GM18511 (cell line): Measurements from ENCODE around the gene TEN1.
A peak's percentile ranks its signal among the peaks of the same experiment; 100 is the strongest.
"Not testable (repeated sequence)": the region's sequence is repeated elsewhere in the genome, so short reads cannot be mapped to it uniquely, and the experiment has no call there.

ENCODE experiments used
- ATAC-seq: cut with Tn5 transposase; IDR thresholded peaks from one replicate; pipeline ENCODE4 v1.9.1; 2021; ENCODE audit warnings: mild to moderate bottlenecking, moderate library complexity; ENCODE audit not compliant: unreplicated experiment

The TEN1 gene, protein sequence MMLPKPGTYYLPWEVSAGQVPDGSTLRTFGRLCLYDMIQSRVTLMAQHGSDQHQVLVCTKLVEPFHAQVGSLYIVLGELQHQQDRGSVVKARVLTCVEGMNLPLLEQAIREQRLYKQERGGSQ

DNA sequence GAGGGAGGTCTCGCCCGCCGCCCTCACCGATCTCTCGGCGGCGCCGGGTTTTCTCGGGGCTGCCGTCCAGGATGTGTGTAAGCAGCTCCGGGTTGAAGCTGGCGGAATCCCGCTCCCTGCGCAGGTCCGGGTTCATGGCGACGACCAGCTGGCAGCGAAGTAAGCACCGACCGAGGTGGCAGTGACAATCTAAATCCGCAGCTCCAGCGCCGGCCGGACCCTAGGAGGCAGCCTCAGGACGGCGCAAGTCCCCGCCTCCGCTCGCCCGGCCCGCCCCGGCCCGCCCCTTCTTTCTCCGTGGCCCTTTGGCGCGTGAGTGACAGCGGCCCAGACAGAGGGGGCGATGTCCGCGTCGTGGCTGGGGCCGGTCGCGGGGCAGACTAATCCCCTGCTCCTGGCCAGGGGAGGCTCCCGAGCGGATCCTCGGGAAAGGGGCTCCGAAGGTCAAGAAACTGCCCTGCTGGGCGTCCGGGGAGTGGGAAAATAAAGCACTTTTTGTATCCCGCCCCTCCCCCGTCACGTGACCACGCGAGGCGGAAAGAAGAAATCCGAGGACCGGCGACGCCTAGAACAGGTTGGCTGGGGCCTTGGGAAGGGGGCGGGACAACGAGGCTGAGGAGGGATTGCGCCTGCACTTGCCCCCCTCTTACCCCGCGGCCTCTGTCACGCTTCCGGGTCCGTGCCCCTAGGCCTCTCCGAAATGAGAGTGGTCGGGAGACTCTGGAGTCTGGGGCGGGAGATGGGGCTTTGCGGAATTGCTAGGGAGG, at the start of gene TEN1, which contains the start of gene ACOX1:
TEN1 (plus strand) TSS at position 303 of the 767 bp plus-strand sequence. CDS start 6,953 bp downstream, outside the sequence.
ACOX1 (minus strand) TSS at position 229 of the 767 bp plus-strand sequence; CDS start at position 136, 93 bp downstream.
- peak; percentile 90 for ATAC-seq

- no peak for ATAC-seq
These were observed 48.0 kb upstream of the TEN1 start for GRCh38 chr17:75931062-75931461.

- ATAC-seq: no peak
These were observed 46.2 kb upstream of the TEN1 start for GRCh38 chr17:75932852-75933251.

DNA sequence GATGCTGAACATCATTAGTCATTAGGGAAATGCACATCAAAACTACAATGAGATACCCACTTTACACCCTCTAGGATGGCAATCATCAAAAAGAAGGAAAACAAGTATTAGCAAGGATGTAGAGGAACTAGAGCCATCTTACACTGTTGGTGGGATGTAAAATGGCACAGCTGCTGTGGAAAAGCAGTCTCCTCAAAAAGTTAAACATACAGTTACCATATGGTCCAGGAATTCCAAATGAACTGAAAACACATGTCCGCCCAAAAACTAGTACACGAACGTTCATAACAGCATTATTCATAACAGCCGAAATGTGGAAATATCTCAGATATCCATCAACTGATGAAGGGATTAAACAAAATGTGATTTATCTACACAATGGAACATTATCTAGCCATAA, 45.2 kb upstream of the TEN1 start:
- ATAC-seq: no peak

DNA sequence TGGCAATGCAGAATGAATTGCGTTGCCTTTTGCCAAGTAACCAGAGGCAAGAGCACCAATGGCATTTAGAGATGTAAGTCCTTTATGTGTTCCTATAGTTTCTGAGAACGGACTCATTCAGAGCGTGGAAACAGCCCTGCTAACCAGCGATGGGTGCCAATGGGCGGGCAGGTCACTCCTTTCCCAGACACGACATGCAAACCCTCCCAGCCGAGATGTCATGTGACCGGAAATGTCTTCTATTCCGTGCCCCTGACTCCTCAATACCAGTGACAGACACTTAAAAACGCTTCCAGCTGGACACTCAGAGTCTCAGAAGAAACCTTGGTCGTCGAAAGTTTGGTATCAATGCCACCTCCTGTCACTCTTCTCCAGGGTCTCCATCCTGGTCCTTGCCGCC, 41.4 kb upstream of the TEN1 start:
- ATAC-seq: no peak

- ATAC-seq: peak; percentile 97
These were observed 38.2 kb upstream of the TEN1 start, which contains the start of gene FBF1 for GRCh38 chr17:75940727-75941441. FBF1 (minus strand) TSS chr17:75941042; CDS start chr17:75938149, 2,893 bp downstream.

DNA sequence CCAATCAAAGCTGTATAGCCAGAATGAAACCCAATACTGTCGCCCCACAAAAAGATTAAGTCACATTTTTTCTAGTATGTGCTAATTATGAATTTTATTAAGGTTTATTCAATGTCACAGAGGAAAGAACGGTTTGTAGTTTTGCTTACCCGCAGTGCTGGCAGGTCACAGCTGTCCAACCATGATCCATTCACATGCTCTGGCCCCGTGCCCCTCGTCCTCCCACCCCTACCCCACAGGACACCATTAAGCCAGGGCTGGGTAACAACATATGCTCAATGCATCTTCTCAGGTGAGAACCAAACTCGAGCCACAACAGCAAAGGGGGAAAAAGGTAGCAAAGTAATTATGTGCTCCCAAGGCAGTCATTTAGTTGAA, 37.6 kb upstream of the TEN1 start:
- ATAC-seq: no peak

GRCh38 chr17:75942473-75942872, 36.6 kb upstream of the TEN1 start:
- ATAC-seq: no peak

DNA sequence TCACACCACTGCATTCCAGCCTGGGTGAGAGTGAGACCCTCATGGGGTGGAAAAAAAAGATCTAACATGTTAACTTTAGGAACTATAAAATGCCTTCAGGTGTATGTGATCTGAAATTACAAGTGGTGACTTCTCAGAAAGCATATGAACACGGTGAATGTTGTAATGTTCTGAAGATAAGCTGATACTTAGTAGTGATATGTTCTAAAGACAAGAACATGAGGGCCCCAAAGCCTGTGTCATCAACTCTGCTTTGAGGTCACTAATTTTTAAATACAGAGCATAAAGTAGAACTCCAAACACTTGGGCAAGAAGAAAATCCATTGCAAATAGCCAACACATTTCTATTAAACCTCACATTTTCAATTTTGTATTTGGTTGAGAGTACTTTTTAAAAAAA, 35.5 kb upstream of the TEN1 start:
- no peak for ATAC-seq

DNA sequence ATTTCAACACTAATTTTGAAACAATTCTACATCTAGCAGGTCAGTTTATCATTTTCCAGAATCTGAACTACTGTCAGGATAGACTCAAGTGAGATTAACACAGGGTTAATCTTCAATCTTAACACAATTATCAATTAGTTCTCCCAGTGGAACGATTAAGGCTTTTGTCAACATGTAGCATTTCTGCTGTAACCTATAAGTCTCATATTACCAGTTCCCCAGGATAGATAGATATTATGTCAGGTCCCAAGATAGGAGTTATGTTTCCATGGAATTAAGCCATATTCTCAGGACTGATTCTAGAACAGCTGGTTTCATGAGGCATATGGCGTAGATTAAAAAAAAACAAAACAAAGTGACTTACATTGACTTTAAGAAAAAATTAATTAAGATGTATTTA, 33.8 kb upstream of the TEN1 start:
- no peak for ATAC-seq

DNA sequence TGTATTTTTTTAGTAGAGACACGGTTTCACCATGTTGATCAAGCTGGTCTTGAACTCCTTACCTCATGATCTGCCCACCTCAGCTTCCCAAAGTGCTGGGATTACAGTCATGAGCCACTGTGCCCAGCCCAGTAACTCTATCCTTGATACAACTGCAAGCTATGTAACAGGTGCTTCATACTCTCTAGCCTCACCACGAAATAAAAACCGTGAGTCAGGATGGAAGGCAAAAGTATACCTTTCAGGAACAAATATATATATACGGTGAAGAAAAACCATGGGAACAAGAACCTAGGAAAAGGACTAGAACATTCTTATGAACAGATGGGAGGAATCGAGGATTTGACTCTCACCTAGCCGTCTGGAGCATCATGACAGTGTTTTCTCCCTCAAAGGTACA, 28.6 kb upstream of the TEN1 start:
- no peak for ATAC-seq

- ATAC-seq: no peak
These were observed 28.0 kb upstream of the TEN1 start for GRCh38 chr17:75950855-75951554.

- ATAC-seq: no peak
These were observed 19.8 kb upstream of the TEN1 start for GRCh38 chr17:75959051-75959838.

GRCh38 chr17:75959839-75960511, 19.1 kb upstream of the TEN1 start:
- ATAC-seq: no peak

DNA sequence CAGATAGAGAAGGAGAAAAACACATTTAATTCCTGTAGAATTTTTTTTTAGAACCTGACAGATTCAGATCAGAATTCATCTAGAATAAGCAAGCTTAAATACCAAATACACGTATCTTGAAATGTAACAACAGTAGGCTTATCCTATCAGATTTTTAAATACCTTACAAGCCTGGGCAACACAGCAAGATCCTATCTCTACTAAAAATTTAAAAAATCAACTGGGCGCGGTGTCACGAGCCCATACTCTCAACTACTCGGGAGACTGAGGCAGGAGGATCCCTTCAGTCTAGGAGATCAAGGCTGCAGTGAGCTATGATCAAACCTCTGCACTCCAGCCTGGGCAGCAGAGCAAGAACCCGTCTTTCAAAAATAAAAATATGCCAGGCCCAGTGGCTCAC, 13.6 kb upstream of the TEN1 start:
- no peak for ATAC-seq

DNA sequence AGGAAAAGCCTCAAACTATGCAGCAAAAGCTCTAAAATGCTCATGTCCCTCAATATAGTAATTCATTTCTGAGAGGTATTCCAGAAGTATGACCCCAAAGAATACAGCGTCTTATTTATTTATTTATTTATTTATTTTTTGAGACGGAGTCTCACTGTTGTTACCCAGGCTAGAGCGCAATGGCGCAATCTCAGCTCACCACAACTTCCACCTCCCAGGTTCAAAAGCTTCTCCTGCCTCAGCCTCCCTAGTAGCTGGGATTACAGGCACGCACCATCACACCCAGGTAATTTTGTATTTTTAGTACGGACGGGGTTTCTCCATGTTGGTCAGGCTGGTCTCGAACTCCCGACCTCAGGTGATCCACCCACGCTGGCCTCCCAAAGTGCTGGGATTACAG, 10.0 kb upstream of the TEN1 start:
- ATAC-seq: not testable (repeated sequence)

- no peak for ATAC-seq
These were observed 9.0 kb upstream of the TEN1 start for GRCh38 chr17:75970011-75970523.

DNA sequence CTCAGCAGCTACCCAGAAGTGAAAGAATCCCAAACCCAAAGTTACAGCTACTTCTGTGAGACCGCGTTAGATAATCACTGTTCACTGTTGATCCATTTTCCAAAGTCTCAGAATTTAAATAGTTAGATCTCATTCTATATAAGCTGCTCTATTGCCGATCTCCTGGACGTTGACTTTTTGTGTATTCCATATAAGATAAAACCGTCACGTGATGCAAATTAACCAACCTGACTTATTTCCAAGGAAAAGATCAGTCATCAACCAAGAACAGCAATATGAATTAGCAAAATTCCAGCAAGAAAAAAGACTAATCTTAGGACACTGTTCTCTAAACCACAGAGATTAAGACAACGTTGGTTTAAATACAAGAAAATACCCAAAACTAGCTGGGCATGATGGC, 8.4 kb upstream of the TEN1 start:
- ATAC-seq: no peak

GRCh38 chr17:75975187-75975586, 3.9 kb upstream of the TEN1 start:
- ATAC-seq: not testable (repeated sequence)

DNA sequence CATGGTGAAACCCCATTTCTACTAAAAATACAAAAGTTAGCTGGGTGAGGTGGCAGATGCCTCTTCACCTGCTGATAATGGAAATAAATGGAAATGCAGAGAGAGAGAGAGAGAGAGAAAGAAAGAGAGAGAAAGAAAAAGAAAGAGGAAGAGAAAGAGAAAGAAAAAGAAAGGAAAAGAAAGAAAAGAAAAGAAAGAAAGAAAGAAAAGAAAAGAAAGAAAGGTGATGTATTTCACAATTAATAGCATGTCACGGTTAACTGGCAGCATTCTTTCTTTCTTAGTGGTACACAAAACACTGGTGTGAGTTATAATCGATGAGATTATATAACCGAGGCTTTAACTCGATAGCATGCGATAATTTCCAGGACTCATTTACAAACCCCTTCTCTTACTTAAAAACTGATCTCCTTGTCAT, 3.3 kb upstream of the TEN1 start:
- ATAC-seq: no peak
